HG03354 (cell line): ENCODE measurements around the gene CADM4.
A peak's percentile ranks its signal among the peaks of the same experiment; 100 is the strongest.
"Not testable (repeated sequence)": the region's sequence is repeated elsewhere in the genome, so short reads cannot be mapped to it uniquely, and the experiment has no call there.

ENCODE experiments used
- ATAC-seq: cut with Tn5 transposase; IDR thresholded peaks from one replicate; pipeline ENCODE4 v1.9.1; 2021; ENCODE audit warnings: mild to moderate bottlenecking; ENCODE audit not compliant: unreplicated experiment, poor library complexity, severe bottlenecking

CADM4 gene

GRCh38 chr19:43639519-43640423 is at the start of gene CADM4:
Gene CADM4 (minus strand): TSS chr19:43639850. CDS start chr19:43639790, 60 bp downstream.
- no peak for ATAC-seq

GRCh38 chr19:43688059-43688701 is 48.5 kb upstream of the CADM4 start:
- no peak for ATAC-seq

- no peak for ATAC-seq
Measured at GRCh38 chr19:43687660-43687997, 48.0 kb upstream of the CADM4 start.

GRCh38 chr19:43684326-43684725 is 44.7 kb upstream of the CADM4 start:
- no peak for ATAC-seq

- ATAC-seq, result no peak
Measured at GRCh38 chr19:43683905-43684304, 44.3 kb upstream of the CADM4 start.

- ATAC-seq, result no peak
Measured at GRCh38 chr19:43682824-43683661, 43.4 kb upstream of the CADM4 start.

GRCh38 chr19:43682269-43682668 is 42.6 kb upstream of the CADM4 start:
- ATAC-seq, result not testable (repeated sequence)

- ATAC-seq, result no peak
Measured at GRCh38 chr19:43681821-43682220, 42.2 kb upstream of the CADM4 start.

- no peak for ATAC-seq
Measured at GRCh38 chr19:43678512-43679261, 39.0 kb upstream of the CADM4 start.

GRCh38 chr19:43675906-43676305 is 36.3 kb upstream of the CADM4 start:
- ATAC-seq, result no peak

- no peak for ATAC-seq
Measured at GRCh38 chr19:43675269-43675879, 35.7 kb upstream of the CADM4 start.

- ATAC-seq, result no peak
Measured at GRCh38 chr19:43674596-43674995, 34.9 kb upstream of the CADM4 start.

- no peak for ATAC-seq
Measured at GRCh38 chr19:43674183-43674582, 34.5 kb upstream of the CADM4 start.

- no peak for ATAC-seq
Measured at GRCh38 chr19:43673637-43674036, 34.0 kb upstream of the CADM4 start.

GRCh38 chr19:43672061-43672679 is 32.5 kb upstream of the CADM4 start:
- ATAC-seq, result no peak

- peak; percentile 87 for ATAC-seq
Measured at GRCh38 chr19:43668406-43669109, 28.9 kb upstream of the CADM4 start.

GRCh38 chr19:43667876-43668405 is 28.3 kb upstream of the CADM4 start:
- ATAC-seq, result no peak
